DOHH2 (cell line): ENCODE measurements around the gene CYB5B.

ENCODE experiments used
- H3F3A ChIP-seq: fragments of 200-600 bp; sonication (generic), shearing (Covaris generic); 2 replicates; pipeline ENCODE4 v1.6.0; 2016; ENCODE audit warnings: antibody characterized with exemption, mild to moderate bottlenecking; ENCODE audit not compliant: control insufficient read depth, insufficient read depth
- H3K27ac ChIP-seq: fragments of 200-600 bp; sonication (generic); 2 replicates; pipeline ENCODE4 v1.5.1; 2014; ENCODE audit warnings: low read depth, mild to moderate bottlenecking, low read length, moderate library complexity
- H3K27me3 ChIP-seq: fragments of 200-600 bp; sonication (generic); 2 replicates; pipeline ENCODE4 v1.6.1; 2014; ENCODE audit warnings: mild to moderate bottlenecking, low read length, mixed read lengths; ENCODE audit not compliant: control insufficient read depth
- H3K36me3 ChIP-seq: fragments of 200-600 bp; sonication (generic); 2 replicates; pipeline ENCODE4 v1.6.1; 2014; ENCODE audit warnings: mild to moderate bottlenecking, low read length, moderate library complexity, mixed read lengths; ENCODE audit not compliant: control insufficient read depth
- H3K4me1 ChIP-seq: fragments of 200-600 bp; sonication (generic); 2 replicates; pipeline ENCODE4 v1.6.1; 2014; ENCODE audit warnings: mild to moderate bottlenecking, low read length, mixed read lengths; ENCODE audit not compliant: control insufficient read depth
- H3K4me2 ChIP-seq: fragments of 200-600 bp; sonication (generic); 2 replicates; pipeline ENCODE4 v1.6.0; 2014; ENCODE audit warnings: mild to moderate bottlenecking, low read length, moderate library complexity
- H3K4me3 ChIP-seq: fragments of 200-600 bp; sonication (generic); 2 replicates; pipeline ENCODE4 v1.5.1; 2014; ENCODE audit warnings: mild to moderate bottlenecking, low read length, mixed read lengths
- H3K79me2 ChIP-seq: fragments of 200-600 bp; sonication (generic); 2 replicates; pipeline ENCODE4 v1.6.1; 2014; ENCODE audit warnings: mild to moderate bottlenecking, low read length, mixed read lengths; ENCODE audit not compliant: control insufficient read depth
- H3K9me2 ChIP-seq: fragments of 200-600 bp; sonication (generic); replicated peaks from 2 replicates; pipeline ENCODE4 v1.6.1; 2014; ENCODE audit warnings: mild to moderate bottlenecking, low read length, mixed read lengths; ENCODE audit not compliant: control insufficient read depth
- H3K9me3 ChIP-seq: fragments of 200-600 bp; sonication (generic); 2 replicates; pipeline ENCODE4 v1.6.1; 2014; ENCODE audit warnings: antibody characterized with exemption, low read length, mixed read lengths; ENCODE audit not compliant: control insufficient read depth, insufficient read depth
- H4K20me1 ChIP-seq: fragments of 200-600 bp; sonication (generic); 2 replicates; pipeline ENCODE4 v1.6.0; 2014; ENCODE audit warnings: low read depth, mild to moderate bottlenecking, antibody characterized with exemption, low read length, moderate library complexity; ENCODE audit not compliant: control insufficient read depth, insufficient read depth
- CTCF ChIP-seq: fragments of 200-600 bp; sonication (generic); IDR thresholded peaks from one replicate; pipeline ENCODE4 v1.5.1; 2014; ENCODE audit warnings: antibody characterized with exemption, mild to moderate bottlenecking, low read depth, low read length; ENCODE audit not compliant: poor library complexity, severe bottlenecking
- EZH2phosphoT487 ChIP-seq: fragments of 200-600 bp; sonication (generic); IDR thresholded peaks from 2 replicates; pipeline ENCODE4 v1.6.1; 2017; ENCODE audit warnings: borderline replicate concordance, mild to moderate bottlenecking, antibody characterized with exemption, low read length, moderate library complexity, mixed read lengths

CYB5B gene

GRCh38 chr16:69469807-69470561 is 45.6 kb downstream of the CYB5B start:
- Histone ChIP-seq H3F3A (no peaks in the 10 kb centered on the region; the same call in 1 of the 2 replicates), H3K4me2 (no peak overlapping the region), H3K9me3 (no peaks in the 10 kb centered on the region), H3K27me3 (no peaks in the 10 kb centered on the region), H4K20me1 (no peaks in the 10 kb centered on the region), H3K9me2 (no peaks in the 10 kb centered on the region), H3K4me3 (no peak overlapping the region), H3K79me2 (no peaks in the 10 kb centered on the region), H3K36me3 (peaks cover 8% of the 10 kb centered on the region), H3K4me1 (peaks cover 17% of the 10 kb centered on the region), H3K27ac (no peak overlapping the region)
- TF ChIP-seq CTCF (no peak), EZH2phosphoT487 (no peak)

- no peaks in the 10 kb centered on the region for H3K36me3 ChIP-seq
- H3F3A ChIP-seq, result no peaks in the 10 kb centered on the region
- no peak overlapping the region for H3K27ac ChIP-seq
- no peak overlapping the region for H3K4me2 ChIP-seq
- no peaks in the 10 kb centered on the region for H3K9me3 ChIP-seq
- no peak overlapping the region for H3K4me3 ChIP-seq
- TF ChIP-seq CTCF (no peak), EZH2phosphoT487 (no peak)
- H3K9me2 ChIP-seq, result no peaks in the 10 kb centered on the region
- H4K20me1 ChIP-seq, result no peaks in the 10 kb centered on the region
- no peaks in the 10 kb centered on the region for H3K79me2 ChIP-seq
- H3K4me1 ChIP-seq, result peaks cover 17% of the 10 kb centered on the region
- no peaks in the 10 kb centered on the region for H3K27me3 ChIP-seq
These were observed 46.7 kb downstream of the CYB5B start for GRCh38 chr16:69471121-69471520.

- TF ChIP-seq EZH2phosphoT487, result no peak
- TF ChIP-seq CTCF, result no peak
- Histone ChIP-seq H3K79me2 (no peaks in the 10 kb centered on the region), H3K9me3 (no peaks in the 10 kb centered on the region), H3K36me3 (no peaks in the 10 kb centered on the region), H3K4me3 (no peak overlapping the region), H3K9me2 (no peaks in the 10 kb centered on the region), H3K27me3 (no peaks in the 10 kb centered on the region), H3F3A (no peaks in the 10 kb centered on the region), H3K27ac (no peak overlapping the region), H3K4me1 (peaks cover 11% of the 10 kb centered on the region), H4K20me1 (no peaks in the 10 kb centered on the region), H3K4me2 (no peak overlapping the region)
These were observed 50.0 kb downstream of the CYB5B start for GRCh38 chr16:69474408-69474807.
